Mesodermal cell (in vitro differentiated cells): ENCODE results near the gene VPS8.
"Not testable (repeated sequence)": the region's sequence is repeated elsewhere in the genome, so short reads cannot be mapped to it uniquely, and the experiment has no call there.

Experiments used
- H3K27ac ChIP-seq: 2 replicates; pipeline ENCODE4 v1.7.0; 2013; ENCODE audit warnings: mild to moderate bottlenecking, low read depth, low read length, moderate library complexity; ENCODE audit not compliant: severe bottlenecking
- H3K36me3 ChIP-seq: 2 replicates; pipeline ENCODE4 v1.7.1; 2013; ENCODE audit warnings: mild to moderate bottlenecking, low read length, moderate library complexity; ENCODE audit not compliant: control insufficient read depth, insufficient read depth
- H3K4me1 ChIP-seq: one replicate; pipeline ENCODE4 v1.7.1; 2013; ENCODE audit warnings: mild to moderate bottlenecking, low read length; ENCODE audit not compliant: insufficient read depth, control insufficient read depth, poor library complexity, severe bottlenecking
- H3K4me3 ChIP-seq: 2 replicates; pipeline ENCODE4 v1.7.0; 2013; ENCODE audit warnings: low read length, control low read depth, mild to moderate bottlenecking; ENCODE audit not compliant: insufficient read depth, poor library complexity, severe bottlenecking; ENCODE audit errors: extremely low read depth
- H3K9me3 ChIP-seq: 2 replicates; pipeline ENCODE4 v1.7.1; 2013; ENCODE audit warnings: mild to moderate bottlenecking, low read length, moderate library complexity; ENCODE audit not compliant: control insufficient read depth
- WGBS, 2 experiments: methylation state at CpG; one replicate each; pipeline ENCODE4 v1.1.5; 2013; ENCODE audit warnings: missing lambda C conversion rate in 2 of 2; ENCODE audit not compliant: insufficient coverage in 2 of 2; 5-methylcytosine and 5-hydroxymethylcytosine counted together

Gene VPS8

GRCh38 chr3:184982076-184982475, 170.1 kb downstream of the VPS8 start:
- WGBS, 2 experiments = no CpG with 5 or more reads among the region's 3 CpGs
- H3K36me3 ChIP-seq = peaks cover 9% of the 10 kb centered on the region
- H3K4me1 ChIP-seq = no peaks in the 10 kb centered on the region
- H3K4me3 ChIP-seq = no peak overlapping the region
- no peak overlapping the region for H3K27ac ChIP-seq
- H3K9me3 ChIP-seq = no peaks in the 10 kb centered on the region

GRCh38 chr3:184985586-184985985, 173.6 kb downstream of the VPS8 start:
- Histone ChIP-seq H3K4me3 (no peak overlapping the region), H3K4me1 (no peaks in the 10 kb centered on the region), H3K36me3 (peaks cover 9% of the 10 kb centered on the region), H3K9me3 (no peaks in the 10 kb centered on the region), H3K27ac (no peak overlapping the region)
- WGBS, 2 experiments = 94 to 98% methylated on average over 5 of the region's 5 CpGs

- no peak overlapping the region for H3K27ac ChIP-seq
- H3K4me3 ChIP-seq = no peak overlapping the region
- no peaks in the 10 kb centered on the region for H3K4me1 ChIP-seq
- H3K9me3 ChIP-seq = no peaks in the 10 kb centered on the region
- H3K36me3 ChIP-seq = peaks cover 9% of the 10 kb centered on the region
- 100% methylated on average over 1 of the region's 3 CpGs for whole genome bisulfite sequencing, 2 experiments
Observed at GRCh38 chr3:184986366-184986889, 174.5 kb downstream of the VPS8 start.

GRCh38 chr3:184993394-184993793, 181.4 kb downstream of the VPS8 start:
- no peak overlapping the region for H3K27ac ChIP-seq
- H3K4me3 ChIP-seq = no peak overlapping the region
- no peaks in the 10 kb centered on the region for H3K9me3 ChIP-seq
- WGBS, 2 experiments = 88 to 92% methylated on average over 1 of the region's 1 CpG
- peaks cover 33% of the 10 kb centered on the region for H3K36me3 ChIP-seq
- H3K4me1 ChIP-seq = no peaks in the 10 kb centered on the region

GRCh38 chr3:185003876-185004275, 191.9 kb downstream of the VPS8 start:
- H3K9me3 ChIP-seq, H3K4me1 ChIP-seq, H3K27ac ChIP-seq, H3K4me3 ChIP-seq: not testable (repeated sequence)
- WGBS, 2 experiments = 95 to 100% methylated on average over 2 to 10 of the region's 28 CpGs
- H3K36me3 ChIP-seq = peaks cover 22% of the 10 kb centered on the region

- 95 to 100% methylated on average over 1 to 3 of the region's 3 CpGs for WGBS, 2 experiments
- Histone ChIP-seq H3K27ac (no peak overlapping the region), H3K9me3 (peaks cover 14% of the 10 kb centered on the region), H3K4me3 (no peak overlapping the region), H3K36me3 (no peaks in the 10 kb centered on the region), H3K4me1 (no peaks in the 10 kb centered on the region)
Observed at GRCh38 chr3:185009650-185010049, 197.7 kb downstream of the VPS8 start.

GRCh38 chr3:185017584-185017983, 205.6 kb downstream of the VPS8 start:
- H3K9me3 ChIP-seq = not testable (repeated sequence)
- 93 to 100% methylated on average over 6 to 12 of the region's 12 CpGs for WGBS, 2 experiments
- peaks cover 12% of the 10 kb centered on the region for H3K36me3 ChIP-seq

GRCh38 chr3:185017996-185018395, 206.0 kb downstream of the VPS8 start:
- H3K9me3 ChIP-seq, H3K27ac ChIP-seq, H3K4me1 ChIP-seq, H3K4me3 ChIP-seq: not testable (repeated sequence)
- H3K36me3 ChIP-seq = peaks cover 12% of the 10 kb centered on the region
- WGBS, 2 experiments = 79 to 88% methylated on average over 4 to 6 of the region's 6 CpGs

More at GRCh38 chr3:185017584-185017983, 205.6 kb downstream of the VPS8 start:
- H3K4me3 ChIP-seq, H3K27ac ChIP-seq, H3K4me1 ChIP-seq: not testable (repeated sequence)

GRCh38 chr3:185021256-185021655, 209.3 kb downstream of the VPS8 start:
- H3K27ac ChIP-seq = no peak overlapping the region
- no peaks in the 10 kb centered on the region for H3K9me3 ChIP-seq
- 80 to 88% methylated on average over 1 of the region's 1 CpG for WGBS, 2 experiments
- H3K4me1 ChIP-seq = no peaks in the 10 kb centered on the region
- no peak overlapping the region for H3K4me3 ChIP-seq
- H3K36me3 ChIP-seq = peaks cover 12% of the 10 kb centered on the region

GRCh38 chr3:185024406-185024805, 212.4 kb downstream of the VPS8 start:
- no peaks in the 10 kb centered on the region for H3K9me3 ChIP-seq
- WGBS, 2 experiments = 100% methylated on average over 1 of the region's 3 CpGs; no CpG with 5 or more reads in 1 of the 2 experiments
- no peak overlapping the region for H3K27ac ChIP-seq
- H3K4me1 ChIP-seq = no peaks in the 10 kb centered on the region
- H3K4me3 ChIP-seq = no peak overlapping the region
- H3K36me3 ChIP-seq = peaks cover 4% of the 10 kb centered on the region

GRCh38 chr3:185024966-185025365, 213.0 kb downstream of the VPS8 start:
- 100% methylated on average over 1 of the region's 2 CpGs for WGBS, 2 experiments

More at GRCh38 chr3:185024966-185025365, 213.0 kb downstream of the VPS8 start:
- Histone ChIP-seq H3K36me3 (peaks cover 4% of the 10 kb centered on the region), H3K4me1 (no peaks in the 10 kb centered on the region), H3K9me3 (no peaks in the 10 kb centered on the region), H3K4me3 (no peak overlapping the region), H3K27ac (no peak overlapping the region)
